ENCODE measurements around the gene VPS13A.
A peak's percentile ranks its signal among the peaks of the same experiment; 100 is the strongest.

VPS13A gene

DNA sequence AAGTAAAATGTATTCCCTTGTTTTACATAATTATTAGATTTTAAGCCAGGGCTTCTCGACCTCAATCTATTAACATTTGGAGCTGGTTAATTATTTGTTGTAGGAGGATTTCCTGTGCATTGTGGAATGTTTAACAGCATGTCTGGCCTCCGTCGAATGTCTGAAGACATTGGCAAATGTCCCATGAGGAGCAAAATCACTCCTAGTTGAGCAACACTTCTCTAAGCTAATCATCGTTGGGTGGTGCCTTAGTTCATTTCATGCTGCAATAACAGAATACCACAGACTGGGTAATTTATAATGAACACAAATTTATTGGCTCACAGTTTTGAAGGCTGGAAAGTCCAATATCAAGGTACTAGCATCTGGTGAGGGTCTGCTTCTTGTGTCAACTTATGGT is 13.4 kb upstream of the VPS13A start:
- ChIA-PET CTCF (interaction anchor here (0.6 kb wide), 1 partner anchor 769 kb away, joined by 3 read pairs; no protein-coding TSS in a partner anchor), POLR2A (ENCODE audit: low non-redundant PET) (no interaction called here)
- TF ChIP-seq, protein P1, sequence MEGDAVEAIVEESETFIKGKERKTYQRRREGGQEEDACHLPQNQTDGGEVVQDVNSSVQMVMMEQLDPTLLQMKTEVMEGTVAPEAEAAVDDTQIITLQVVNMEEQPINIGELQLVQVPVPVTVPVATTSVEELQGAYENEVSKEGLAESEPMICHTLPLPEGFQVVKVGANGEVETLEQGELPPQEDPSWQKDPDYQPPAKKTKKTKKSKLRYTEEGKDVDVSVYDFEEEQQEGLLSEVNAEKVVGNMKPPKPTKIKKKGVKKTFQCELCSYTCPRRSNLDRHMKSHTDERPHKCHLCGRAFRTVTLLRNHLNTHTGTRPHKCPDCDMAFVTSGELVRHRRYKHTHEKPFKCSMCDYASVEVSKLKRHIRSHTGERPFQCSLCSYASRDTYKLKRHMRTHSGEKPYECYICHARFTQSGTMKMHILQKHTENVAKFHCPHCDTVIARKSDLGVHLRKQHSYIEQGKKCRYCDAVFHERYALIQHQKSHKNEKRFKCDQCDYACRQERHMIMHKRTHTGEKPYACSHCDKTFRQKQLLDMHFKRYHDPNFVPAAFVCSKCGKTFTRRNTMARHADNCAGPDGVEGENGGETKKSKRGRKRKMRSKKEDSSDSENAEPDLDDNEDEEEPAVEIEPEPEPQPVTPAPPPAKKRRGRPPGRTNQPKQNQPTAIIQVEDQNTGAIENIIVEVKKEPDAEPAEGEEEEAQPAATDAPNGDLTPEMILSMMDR (conservative IDR thresholded peaks at IDR 0.05; ENCODE audit: low read depth) = no peak
- peak overlapping the region; percentile 80 for H3K27ac ChIP-seq
- no peak for DNase-seq (ENCODE audit: low spot score)

DNA sequence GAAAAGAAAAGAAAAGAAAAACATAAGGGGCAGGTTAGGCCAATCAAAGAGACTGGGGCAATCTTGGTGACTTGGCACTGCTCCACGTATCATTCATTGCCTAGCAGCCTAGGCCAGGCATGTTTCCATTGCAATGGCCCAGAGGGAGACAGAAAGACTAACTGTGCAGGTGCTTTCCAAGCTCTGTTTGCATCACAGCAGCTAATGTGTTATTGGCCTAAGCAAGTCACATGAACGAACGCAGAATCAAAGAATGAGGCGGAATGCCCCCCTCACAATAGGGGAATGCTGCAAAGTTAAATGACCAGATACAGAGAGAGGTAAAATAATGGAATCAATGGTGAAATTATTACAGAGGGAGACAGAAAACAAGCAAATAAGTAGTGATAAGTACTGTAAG is 11.1 kb upstream of the VPS13A start:
- no peak overlapping the region for H3K27ac ChIP-seq
- POLR2A ChIA-PET (ENCODE audit: low non-redundant PET) = no interaction called here
- TF ChIP-seq, protein P1 (conservative IDR thresholded peaks at IDR 0.05; ENCODE audit: low read depth) = no peak
- CTCF ChIA-PET = interaction anchor here (0.7 to 2.3 kb wide), 6 partner anchors 11 to 1030 kb away, joined by 3 to 16 read pairs (median 3); partner anchors contain the start of gene VPS13A
- no peak for DNase-seq (ENCODE audit: low spot score)

DNA sequence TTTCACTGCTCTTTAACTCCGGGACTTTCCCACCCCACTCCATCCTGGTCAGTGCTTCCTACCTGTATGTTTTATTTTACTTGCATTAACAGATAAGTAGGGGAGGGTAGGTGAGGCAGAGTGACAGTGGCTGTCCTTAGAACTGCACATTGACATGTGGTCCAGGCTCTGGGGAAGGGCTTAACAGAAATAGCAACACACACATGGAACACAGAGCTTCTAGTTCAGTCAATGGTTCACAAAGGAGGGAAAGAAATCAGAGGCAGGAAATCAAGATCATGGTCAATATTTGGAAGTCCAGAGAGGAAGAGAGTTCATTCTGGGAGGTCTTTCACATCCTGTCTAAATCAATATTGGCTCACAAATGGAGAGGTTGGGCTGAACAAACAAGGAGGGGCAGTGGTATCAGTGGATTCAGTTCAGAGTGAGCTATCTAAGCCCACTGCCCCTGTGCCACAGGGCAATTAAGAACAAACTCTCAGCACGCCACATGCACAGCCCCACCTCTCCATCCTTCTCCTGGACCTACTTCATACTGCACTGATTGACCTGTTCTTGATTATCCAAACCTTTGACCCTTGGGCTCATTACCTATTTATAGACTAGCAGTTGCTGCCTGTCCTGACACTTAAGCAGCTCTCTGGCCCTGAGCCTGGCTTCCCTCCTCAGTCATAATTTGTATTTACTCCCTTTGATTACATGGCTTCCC is 6.2 kb upstream of the VPS13A start:
- no peak overlapping the region for H3K27ac ChIP-seq
- ChIA-PET CTCF (interaction anchor here (0.6 to 0.7 kb wide), 2 partner anchors 95 to 172 kb away, joined by 3 read pairs; no protein-coding TSS in a partner anchor), POLR2A (ENCODE audit: low non-redundant PET) (no interaction called here)
- TF ChIP-seq, protein P1 (conservative IDR thresholded peaks at IDR 0.05; ENCODE audit: low read depth) = no peak
- no peak for DNase-seq (ENCODE audit: low spot score)

DNA sequence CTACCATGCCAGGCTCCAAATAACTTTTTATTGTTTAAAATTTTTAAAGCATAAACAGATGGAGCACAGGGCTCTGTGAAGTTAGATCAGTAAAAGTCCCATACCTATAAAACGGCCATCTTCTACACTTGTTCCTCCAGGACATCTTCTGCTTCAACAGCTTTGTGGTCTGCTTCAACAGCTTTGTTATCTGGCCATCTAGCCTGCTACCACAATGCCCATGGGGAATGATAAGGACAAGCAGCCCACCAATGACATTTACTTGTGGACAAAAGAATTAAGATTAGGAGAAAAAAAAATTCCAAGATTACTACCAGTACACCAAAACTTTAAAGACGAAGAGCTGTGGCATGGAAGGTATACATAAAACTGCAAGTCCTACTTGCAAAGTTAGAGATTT is 2.2 kb upstream of the VPS13A start:
- H3K27ac ChIP-seq = no peak overlapping the region
- ChIA-PET CTCF (interaction anchor here (0.6 to 0.8 kb wide), 2 partner anchors 8 to 255 kb away, joined by 3 to 6 read pairs; no protein-coding TSS in a partner anchor), POLR2A (ENCODE audit: low non-redundant PET) (no interaction called here)
- TF ChIP-seq, protein P1 (conservative IDR thresholded peaks at IDR 0.05; ENCODE audit: low read depth) = no peak
- no peak for DNase-seq (ENCODE audit: low spot score)

DNA sequence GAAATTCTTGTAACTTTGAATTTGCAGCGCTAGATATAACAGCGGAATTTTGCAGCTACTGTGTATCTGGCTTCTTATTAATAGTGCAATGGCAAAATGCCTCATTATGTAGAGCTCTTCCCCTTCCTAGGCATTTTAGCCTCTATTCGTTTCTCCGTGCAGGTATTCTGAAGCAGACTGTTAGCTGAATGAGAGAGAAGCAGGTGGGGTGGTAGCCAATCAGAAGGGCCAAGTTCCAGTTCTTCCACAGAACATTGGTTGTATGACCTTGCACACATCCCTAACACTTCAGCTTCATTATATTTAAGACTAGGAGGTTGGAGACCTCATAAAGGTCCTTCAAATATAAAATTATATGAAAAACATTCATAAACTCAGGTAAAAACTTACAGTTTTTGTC is 1.2 kb upstream of the VPS13A start:
- POLR2A ChIA-PET (ENCODE audit: low non-redundant PET) = no interaction called here
- TF ChIP-seq, protein P1 (conservative IDR thresholded peaks at IDR 0.05; ENCODE audit: low read depth) = no peak
- DNase-seq (ENCODE audit: low spot score) = no peak
- no peak overlapping the region for H3K27ac ChIP-seq
- CTCF ChIA-PET = interaction anchor here (0.6 to 1.7 kb wide), 7 partner anchors 9 to 769 kb away, joined by 3 to 16 read pairs (median 3); no protein-coding TSS in a partner anchor

DNA sequence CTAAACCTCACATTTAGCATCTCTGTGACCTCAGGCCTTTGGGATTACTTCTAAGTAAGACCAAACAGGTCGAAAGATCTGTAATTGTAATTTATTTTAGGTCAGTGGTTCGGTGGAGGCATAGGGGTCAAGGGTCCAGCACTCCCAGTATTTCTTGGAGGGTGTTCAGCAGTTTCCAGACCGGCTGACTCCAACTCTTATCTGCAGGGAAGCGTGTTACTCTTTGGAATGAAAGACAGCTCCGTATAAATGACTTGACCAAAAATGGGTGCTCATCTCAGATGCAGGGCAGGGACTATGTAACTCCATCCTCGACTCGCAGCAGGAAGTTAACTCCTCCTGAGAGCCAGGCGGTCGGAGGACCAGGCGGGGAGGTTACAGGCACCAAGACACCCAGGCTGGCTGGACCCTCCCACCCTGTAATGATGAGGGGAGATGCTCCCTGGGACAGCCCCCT is 620 bp upstream of the VPS13A start:
- ChIA-PET POLR2A (ENCODE audit: low non-redundant PET) (no interaction called here), CTCF (interaction anchor here (0.5 to 1.7 kb wide), 6 partner anchors 10 to 368 kb away, joined by 3 to 16 read pairs (median 4); no protein-coding TSS in a partner anchor)
- H3K27ac ChIP-seq = peak overlapping the region; percentile 86
- TF ChIP-seq, protein P1 (conservative IDR thresholded peaks at IDR 0.05; ENCODE audit: low read depth) = no peak
- DNase-seq (ENCODE audit: low spot score) = no peak

Measured in RWPE1 (cell line).